AG04449 (cell line): ENCODE measurements around the gene R3HDML.
"Not testable (repeated sequence)": the region's sequence is repeated elsewhere in the genome, so short reads cannot be mapped to it uniquely, and the experiment has no call there.

Experiments
- CTCF ChIA-PET: fragments of 350-600 bp; formaldehyde crosslinking; extraction: SDS; loops from one replicate; lab custom pipeline; 2021; ENCODE audit warnings: antibody characterized with exemption; lab: Yijun Ruan, JAX
- POLR2A ChIA-PET: fragments of 400-600, 350-600 bp; formaldehyde crosslinking; extraction: SDS; loops from one replicate; lab custom pipeline; 2020; ENCODE audit warnings: antibody characterized with exemption, inconsistent platforms; lab: Yijun Ruan, JAX
- DNase-seq: peaks from one replicate; pipeline ENCODE4 v3.0.0-alpha.2; 2010; ENCODE audit warnings: low read depth, low spot score
- H3K4me3 ChIP-seq: 2 replicates; pipeline ENCODE4 v1.5.1; 2011; ENCODE audit warnings: low read depth, mild to moderate bottlenecking, control low read depth, low read length
- CTCF ChIP-seq: IDR thresholded peaks from one replicate; pipeline ENCODE4 v1.5.1; 2011; ENCODE audit warnings: mild to moderate bottlenecking, moderate library complexity, low read length, control low read depth, inconsistent platforms; ENCODE audit not compliant: insufficient read depth; ENCODE audit errors: missing control alignments

R3HDML gene

GRCh38 chr20:44319839-44320422 is 16.9 kb upstream of the R3HDML start:
- DNase-seq, result no peak
- H3K4me3 ChIP-seq, result no peak overlapping the region
- ChIA-PET POLR2A (no interaction called here), CTCF (interaction anchor here (1.2 to 5.2 kb wide), 5 partner anchors 8 to 106 kb away, joined by 3 to 50 read pairs (median 5); partner anchors contain the start of gene FITM2)
- TF ChIP-seq CTCF, result no peak

DNA sequence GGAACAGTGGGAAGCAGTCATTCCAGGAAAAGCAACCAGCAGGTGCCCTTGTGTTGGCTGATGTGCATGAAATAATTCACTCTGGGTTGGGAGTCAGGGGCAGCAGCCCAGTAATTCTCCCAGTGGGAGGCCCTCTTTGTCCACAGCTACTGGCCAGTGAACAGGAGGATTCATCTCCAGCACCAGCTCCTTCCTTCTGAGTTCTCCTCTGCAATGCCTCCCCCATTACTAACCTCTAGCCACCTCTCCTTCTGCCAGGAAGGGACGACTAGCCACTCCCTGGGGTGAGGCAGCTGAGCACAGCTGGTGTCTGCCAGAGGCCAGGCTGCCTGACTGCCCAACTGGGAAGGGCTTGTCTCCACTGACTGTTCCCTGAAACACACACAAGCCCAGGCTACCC is 12.5 kb upstream of the R3HDML start:
- H3K4me3 ChIP-seq, result no peak overlapping the region
- no peak for TF ChIP-seq CTCF
- POLR2A ChIA-PET, result no interaction called here
- DNase-seq, result no peak
- CTCF ChIA-PET, result interaction anchor here (1.2 to 7.0 kb wide), 3 partner anchors 11 to 108 kb away, joined by 4 to 67 read pairs (median 16); partner anchors contain the start of gene FITM2

DNA sequence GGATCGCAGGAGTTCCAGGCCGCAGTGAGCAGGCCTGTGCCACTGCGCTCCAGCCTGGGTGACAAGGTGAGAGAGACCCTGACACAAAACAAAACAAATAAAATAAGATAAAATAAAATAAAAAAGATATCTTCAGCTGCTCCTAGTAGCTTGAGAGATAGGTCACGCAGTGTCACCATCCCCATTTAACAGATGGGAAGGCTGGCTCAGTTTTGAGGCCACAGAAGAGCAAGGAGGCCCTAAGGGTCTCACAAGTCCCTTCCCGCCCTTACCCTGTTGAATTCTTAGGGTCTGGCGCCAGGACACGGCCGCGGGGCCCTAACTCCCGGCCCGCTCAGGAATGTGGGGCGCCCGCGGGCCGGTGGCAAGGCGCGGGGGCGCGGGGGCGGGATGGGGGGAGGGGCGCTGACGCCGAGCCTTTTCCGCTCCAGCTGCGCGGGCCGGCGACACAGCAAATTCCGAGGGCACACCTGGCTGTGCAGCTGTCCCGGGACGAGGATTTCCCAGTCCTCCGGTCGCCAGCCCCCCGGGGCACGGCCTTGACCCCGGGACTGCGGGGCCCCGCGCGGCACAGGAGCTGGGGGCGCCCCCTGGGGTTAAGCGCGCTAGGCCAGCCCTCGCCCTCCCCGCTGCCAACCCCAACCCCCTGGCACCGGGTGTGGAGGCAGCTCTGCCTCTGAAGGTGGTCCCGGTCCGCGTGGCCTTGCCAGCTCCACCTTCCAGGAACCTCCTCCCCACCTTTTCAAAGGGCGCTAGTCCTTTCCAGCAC is 10.3 kb upstream of the R3HDML start:
- DNase-seq, result no peak
- POLR2A ChIA-PET, result no interaction called here
- CTCF ChIA-PET, result interaction anchor here (3.8 to 7.0 kb wide), 2 partner anchors 13 to 110 kb away, joined by 16 to 67 read pairs; partner anchors contain the start of gene FITM2
- TF ChIP-seq CTCF, result no peak
- H3K4me3 ChIP-seq, result no peak overlapping the region

DNA sequence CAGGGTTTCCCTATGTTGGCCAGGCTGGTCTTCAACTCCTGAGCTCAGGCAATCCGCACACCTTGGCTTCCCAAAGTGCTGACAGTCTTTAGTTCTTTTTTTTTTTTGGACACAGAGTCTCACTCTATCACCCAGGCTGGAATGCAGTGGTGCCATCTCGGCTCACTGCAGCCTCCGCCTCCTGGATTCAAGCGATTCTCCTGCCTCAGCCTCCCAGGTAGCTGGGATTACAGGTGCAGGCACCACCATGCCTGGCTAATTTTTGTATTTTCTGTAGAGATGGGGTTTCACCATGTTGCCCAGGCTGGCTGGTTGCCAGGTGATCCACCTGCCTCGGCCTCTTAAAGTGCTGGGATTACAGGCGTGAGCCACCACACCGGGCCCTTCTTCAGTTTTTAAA is 9.1 kb upstream of the R3HDML start:
- CTCF ChIA-PET, result interaction anchor here (1.0 to 7.0 kb wide), 4 partner anchors 14 to 111 kb away, joined by 5 to 67 read pairs (median 12); partner anchors contain the start of gene FITM2
- DNase-seq, H3K4me3 ChIP-seq, POLR2A ChIA-PET: not testable (repeated sequence)

- H3K4me3 ChIP-seq, result no peak overlapping the region
- ChIA-PET CTCF (interaction anchor here (1.0 to 7.0 kb wide), 3 partner anchors 15 to 56 kb away, joined by 5 to 67 read pairs (median 9); partner anchors contain the start of gene FITM2), POLR2A (no interaction called here)
- no peak for TF ChIP-seq CTCF
- no peak for DNase-seq
Measured at GRCh38 chr20:44328428-44328827, 8.4 kb upstream of the R3HDML start.

- POLR2A ChIA-PET, result no interaction called here
Measured at GRCh38 chr20:44331201-44331600, 5.6 kb upstream of the R3HDML start.

More at GRCh38 chr20:44331201-44331600, 5.6 kb upstream of the R3HDML start:
- no peak for DNase-seq
- TF ChIP-seq CTCF, result no peak
- CTCF ChIA-PET, result interaction anchor here (1.1 to 3.2 kb wide), 3 partner anchors 16 to 113 kb away, joined by 3 to 19 read pairs (median 5); partner anchors contain the start of gene FITM2
- H3K4me3 ChIP-seq, result no peak overlapping the region
